ENCODE measurements around the gene F11R.
"Not testable (repeated sequence)": the region's sequence is repeated elsewhere in the genome, so short reads cannot be mapped to it uniquely, and the experiment has no call there.

Gene F11R

DNA sequence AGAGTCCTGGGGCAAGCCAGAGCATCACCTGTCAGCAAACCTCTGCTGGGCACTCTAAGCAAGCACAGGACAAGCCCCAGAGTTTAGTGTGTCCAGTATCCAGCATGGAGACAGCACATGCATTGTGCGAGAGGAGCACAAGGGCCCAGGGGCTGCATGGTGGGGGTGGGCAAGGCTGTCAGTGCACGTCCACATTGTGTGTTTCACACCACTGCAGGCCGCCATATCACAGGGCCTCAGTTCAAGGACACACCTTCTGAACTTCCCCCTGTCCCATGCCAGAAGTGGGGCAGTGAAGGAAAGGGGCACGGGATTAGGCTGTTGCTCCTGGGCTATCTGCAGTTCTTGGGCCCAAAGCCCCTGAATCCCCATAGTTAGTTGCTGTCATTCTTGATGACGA lies 18.6 kb upstream of the F11R start:
- no peak for DNase-seq

DNA sequence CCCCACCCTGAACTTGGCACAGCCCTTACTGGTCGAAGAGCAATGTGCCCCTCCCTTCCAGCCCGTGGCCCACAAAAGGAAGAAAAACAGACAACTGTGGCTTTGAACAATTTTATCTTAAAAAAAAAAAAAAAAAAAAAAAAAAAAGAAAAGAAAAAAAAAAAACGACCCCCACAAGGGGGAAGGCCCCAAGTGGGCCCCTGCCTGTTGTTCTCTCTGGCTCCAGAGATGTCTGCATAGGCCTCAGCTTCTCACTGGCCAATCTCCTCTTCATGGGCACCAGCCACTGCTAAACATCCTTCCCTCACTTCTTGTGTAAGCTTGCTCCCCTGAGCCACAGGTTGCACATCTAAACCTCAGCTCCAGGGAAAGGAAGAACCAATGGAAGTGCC lies 18.2 kb upstream of the F11R start:
- no peak for DNase-seq

DNA sequence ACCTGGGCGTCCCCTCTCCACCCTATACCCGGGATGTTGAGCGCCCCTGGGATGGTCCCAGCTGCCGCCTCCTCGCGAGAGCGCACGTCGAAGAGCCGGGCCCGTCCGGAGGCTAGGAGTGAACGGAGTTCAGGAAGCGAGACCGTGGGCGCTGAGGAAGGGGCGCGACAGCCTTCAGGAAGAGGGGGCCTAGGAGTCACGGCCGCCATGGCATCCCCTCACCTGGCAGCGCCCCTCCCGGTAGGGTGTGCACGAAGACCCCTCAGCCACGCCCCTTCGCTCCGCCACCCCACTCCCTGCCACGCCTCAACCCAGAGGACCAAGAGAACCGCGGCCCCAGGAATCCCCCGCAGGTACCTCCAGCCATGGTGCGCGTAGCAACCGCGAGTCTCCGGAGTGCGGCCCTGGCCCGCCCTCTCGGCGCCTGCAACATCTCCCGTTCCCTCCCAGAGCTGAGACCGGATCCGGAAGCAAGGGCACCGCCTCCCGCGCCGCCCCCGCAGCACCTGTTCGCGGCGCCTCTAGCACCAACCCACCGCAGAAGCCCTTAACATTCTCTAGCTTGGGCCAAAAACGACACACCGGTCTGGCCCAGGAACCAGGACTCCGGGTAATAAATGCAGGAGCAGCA lies 17.7 kb upstream of the F11R start, which contains the start of gene TSTD1:
Gene TSTD1 (minus strand): TSS at position 442 of the 631 bp plus-strand sequence. CDS start 75 bp downstream, at position 367.
- peak; percentile 85 for DNase-seq

DNA sequence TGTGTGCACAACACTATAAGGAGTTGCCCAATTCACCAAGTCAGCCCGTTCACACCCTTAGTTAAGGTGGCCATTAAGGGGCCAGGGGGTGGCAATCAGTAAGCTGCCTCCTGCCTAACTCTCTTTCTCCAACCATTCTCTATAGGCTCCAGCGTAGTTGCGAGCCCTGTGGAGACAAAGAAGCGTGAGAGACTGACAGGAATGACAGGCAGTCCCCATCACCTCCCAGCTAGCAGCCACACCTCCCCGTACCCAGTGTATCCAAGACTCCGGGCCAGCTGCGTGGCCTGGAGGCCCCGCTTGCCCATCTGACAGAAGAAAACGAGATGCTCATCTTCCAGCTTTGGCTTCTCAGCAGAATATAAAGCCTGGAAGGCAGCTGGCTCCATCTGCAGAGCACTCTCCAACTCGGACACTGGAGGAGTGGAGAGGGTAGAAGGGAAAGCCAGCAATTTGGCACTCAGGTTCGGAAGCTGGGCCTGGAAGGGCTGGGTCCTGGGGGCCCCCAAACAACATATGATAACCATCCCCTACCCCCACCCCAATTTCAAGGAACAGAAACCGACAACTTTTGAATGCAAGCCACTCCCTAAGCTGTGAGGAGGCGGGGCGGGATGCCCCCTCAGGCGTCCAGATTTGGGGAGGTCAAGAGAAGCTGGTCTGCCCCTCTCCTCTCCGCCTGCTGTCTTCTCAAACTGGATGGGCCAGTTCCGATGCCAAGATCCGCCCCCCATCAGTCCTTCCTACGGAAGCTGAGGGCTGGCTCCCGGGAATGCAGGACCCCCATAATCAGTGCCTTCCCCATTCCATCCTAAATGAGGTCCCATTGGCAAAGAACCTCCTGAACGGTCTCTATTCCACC lies 16.9 kb upstream of the F11R start:
- no peak for DNase-seq

DNA sequence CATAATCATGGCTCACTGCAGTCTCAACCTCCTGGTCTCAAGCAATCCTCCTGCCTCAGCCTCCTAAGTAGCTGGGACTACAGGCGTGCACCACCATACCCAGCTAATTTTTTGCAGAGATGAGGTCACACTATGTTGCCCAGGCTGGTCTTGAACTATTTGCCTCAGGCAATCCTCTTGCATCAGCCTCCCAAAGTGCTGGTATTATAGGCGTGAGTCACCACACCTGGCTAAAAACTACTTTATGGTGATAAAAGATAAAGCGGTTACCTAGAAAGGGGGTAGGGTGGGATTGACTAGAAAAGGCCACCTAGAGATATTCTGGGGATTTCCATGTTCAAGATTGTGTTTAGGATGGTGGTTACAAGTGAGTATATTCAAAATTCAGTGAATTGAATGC lies 12.8 kb upstream of the F11R start:
- no peak for DNase-seq

DNA sequence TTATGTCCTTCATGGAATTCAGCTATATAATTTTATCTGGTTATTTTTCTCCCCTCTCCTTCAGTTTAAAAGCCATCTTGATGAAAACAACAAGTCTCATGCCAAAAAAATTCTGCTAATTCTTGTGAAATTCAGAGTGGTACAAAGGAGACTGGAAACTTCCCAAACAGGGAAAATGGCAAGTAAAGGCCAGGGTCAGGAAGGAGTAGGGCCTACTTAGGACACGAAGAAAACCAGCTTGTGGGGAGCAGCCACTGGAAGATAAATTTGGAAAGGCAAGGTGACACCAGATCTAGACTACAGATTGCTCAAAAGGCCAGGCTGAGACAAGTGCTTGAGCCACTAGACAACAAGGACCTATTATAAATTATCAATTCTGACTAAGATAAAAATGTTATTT lies 11.5 kb upstream of the F11R start:
- no peak for DNase-seq

DNA sequence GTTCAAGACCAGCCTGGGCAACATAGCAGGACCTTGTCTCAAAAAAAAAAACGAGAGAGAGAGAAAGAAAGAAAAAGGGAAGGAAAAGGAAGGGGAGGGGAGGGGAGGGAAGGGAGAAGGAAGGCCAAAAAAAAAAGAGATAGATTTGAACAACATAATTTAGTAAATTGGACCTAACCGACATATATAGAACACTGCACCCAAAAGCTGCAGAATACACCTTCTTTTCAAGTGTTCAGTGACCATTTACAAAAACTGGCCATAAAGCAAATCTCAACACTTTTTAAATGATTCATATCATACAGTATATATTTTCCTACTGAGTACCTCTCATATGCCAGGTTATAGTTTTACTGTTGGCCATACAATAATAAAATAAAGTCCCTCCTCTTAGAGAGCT lies 10.9 kb upstream of the F11R start:
- no peak for DNase-seq

DNA sequence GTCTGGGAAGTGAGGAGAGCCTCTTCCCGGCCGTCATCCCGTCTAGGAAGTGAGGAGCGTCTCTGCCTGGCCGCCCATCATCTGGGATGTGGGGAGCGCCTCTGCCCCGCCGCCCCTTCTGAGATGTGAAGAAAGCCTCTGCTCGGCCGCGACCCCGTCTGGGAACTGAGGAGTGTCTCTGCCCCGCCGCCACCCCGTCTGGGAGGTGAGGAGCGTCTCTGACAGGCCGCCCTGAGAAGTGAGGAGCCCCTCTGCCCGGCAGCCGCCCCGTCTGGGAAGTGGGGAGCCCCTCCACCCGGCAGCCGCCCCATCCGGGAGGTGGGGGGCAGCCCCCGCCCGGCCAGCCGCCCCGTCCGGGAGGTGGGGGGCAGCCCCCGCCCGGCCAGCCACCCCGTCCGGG lies 8.5 kb upstream of the F11R start:
- not testable (repeated sequence) for DNase-seq

DNA sequence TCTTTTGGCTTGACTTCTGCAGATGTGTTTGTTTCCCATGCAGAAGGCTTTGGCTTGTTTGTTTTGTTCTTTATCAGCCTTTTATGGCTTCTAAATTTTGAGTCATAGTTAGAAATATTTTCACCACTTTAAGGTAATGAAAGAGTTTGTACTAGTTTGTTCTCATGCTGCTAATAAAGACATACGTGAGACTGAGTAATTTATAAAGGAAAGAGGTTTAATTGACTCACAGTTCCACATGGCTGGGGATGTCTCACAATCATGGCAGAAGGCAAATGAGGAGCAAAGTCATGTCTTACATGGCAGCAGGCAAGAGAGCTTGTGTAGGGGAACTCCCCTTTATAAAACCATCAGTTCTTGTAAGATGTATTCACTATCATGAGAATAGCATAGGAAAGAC lies 6.0 kb upstream of the F11R start:
- DNase-seq = not testable (repeated sequence)

DNA sequence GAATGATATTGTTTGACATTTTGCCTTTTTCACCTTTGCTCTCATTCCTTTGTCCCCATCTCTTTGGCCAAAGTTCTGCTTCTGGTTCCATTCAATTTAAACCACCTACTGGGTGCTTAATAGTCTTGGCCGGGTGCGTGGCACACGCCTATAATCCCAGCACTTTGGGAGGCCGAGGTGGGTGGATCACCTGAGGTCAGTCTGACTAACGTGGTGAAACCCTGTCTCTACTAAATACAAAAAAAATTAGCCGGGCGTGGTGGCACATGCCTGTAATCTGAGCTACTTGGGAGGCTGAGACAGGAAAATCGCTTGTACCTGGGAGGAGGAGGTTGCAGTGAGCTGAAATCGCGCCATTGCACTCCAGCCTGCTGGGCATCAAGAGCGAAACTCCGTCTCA lies 1.5 kb upstream of the F11R start:
- DNase-seq = not testable (repeated sequence)

DNA sequence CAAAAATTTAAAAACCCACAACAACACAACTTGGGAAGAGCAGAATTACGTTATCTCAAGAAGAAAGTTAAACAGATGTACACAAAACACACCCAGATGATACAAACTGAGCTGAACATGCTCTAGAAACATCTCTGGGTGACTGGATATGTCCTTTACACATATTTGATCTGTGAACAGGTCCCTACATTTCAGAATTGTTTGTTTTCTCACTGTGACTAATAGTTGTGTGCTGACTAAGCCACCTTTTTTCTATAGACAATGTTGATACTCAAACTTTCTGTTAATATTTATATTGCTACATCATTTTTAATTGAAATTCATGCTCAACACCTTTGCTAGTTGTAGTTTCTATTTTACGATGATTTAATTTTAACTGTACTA lies 1.0 kb upstream of the F11R start:
- no peak for DNase-seq

DNA sequence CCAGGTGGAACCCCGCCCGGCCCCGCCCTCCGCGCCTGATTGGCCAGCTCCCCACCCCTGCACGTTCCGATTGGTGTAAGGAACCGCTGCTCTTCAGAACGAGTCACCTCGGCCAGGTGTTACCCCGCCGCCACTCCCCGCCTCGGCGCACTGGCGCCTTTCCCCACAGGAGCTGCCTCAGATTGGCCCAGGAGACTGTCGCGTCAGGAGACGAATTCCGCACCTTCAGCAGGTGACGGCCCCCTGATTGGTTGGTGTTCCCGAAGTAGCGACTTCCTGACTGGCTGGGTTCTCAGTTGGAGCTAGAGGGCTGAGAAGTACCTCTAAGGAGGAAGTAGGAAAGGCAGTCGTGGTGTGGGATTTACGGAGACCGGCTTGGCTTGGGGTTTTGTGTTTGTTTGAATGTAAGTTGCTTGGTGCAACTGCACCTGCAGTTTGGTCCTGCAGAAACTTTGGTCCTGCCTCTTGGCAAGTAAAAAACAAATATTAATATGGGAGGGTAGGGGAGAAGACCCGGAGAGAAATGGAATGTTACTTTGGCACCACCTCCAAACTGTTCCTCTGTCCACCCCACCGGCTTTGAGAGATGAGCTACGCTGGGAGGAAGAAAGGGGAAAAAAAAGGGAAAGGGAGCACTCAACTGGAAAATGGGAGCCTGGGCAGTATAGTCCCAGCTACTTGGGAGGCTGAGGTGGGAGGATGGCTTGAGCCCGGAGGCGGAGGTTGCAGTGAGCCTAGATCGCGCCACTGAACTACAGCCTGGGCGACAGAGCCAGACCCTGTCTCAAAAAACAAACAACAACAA lies 415 bp upstream of the F11R start:
- peak; percentile 76 for DNase-seq

DNA sequence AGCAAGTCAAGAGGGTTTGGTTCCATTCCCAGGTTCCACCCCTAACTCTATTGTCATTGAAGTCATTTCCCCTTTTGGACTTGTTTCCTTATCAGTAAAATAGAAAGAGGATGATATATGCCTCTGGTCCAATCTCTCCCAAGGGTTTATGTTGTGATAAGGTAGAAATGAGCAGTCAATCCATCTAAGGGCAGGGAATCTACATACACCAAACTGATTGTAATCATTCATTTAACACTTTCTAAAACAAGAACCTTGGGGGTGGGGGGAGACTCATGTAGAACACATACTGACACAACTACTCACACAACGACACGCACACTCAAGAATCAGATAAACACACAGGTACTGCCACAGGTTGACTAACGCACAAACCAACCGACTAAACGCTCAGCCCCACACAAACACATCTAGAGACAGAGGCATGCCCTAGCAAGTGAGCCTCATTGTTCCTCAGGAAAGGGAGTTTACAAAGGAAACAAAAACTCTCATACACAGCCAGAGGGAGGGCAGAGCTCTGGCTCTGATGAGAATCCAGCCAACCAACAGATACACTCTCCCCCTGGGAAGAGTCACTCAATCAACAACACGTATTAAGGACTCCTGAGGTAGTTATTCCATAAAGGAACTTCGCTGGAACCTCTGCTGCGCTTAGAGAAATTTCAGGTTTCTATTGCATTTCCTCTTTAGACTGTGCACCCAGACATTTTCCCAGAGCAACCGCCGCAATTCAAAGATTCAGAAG lies 1.0 kb downstream of the F11R start:
- DNase-seq = no peak

DNA sequence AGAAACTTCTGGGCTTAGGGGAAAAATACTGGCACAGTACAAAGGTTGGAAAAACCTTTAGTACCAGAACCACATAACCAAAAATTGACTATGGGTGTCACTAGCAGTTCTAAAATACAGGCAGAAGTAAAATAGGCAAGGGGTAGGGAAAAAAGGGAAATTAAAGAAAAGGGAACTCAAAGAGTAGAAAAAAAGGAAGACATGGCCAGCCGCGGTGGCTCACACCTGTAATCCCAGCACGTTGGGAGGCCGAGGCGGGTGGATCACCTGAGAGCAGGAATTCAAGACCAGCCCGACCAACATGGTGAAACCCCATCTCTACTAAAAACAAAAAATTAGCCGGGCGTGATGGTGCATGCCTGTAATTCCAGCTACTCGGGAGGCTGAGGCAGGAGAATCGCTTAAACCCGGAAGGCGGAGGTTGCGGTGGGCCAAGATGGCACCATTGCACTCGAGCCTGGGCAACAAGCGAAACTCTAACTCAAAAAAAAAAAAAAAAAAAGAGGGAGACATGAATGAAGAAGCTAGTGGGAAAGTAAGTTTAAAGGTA lies 1.8 kb downstream of the F11R start:
- DNase-seq = not testable (repeated sequence)

DNA sequence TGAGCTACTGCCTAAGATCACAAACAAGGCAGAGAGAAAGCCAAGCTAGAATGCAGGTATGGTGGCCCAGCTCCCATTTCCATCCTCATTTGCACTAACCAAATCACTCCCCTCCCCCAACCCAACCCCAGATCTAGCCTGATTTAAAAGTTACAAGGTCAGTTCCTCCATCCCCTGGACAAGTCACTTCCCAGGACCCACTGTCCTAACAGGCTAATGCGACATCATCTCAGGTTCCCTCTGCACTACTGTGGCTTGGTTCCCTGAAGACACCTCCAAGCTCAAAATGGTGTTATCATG lies 2.4 kb downstream of the F11R start:
- no peak for DNase-seq

DNA sequence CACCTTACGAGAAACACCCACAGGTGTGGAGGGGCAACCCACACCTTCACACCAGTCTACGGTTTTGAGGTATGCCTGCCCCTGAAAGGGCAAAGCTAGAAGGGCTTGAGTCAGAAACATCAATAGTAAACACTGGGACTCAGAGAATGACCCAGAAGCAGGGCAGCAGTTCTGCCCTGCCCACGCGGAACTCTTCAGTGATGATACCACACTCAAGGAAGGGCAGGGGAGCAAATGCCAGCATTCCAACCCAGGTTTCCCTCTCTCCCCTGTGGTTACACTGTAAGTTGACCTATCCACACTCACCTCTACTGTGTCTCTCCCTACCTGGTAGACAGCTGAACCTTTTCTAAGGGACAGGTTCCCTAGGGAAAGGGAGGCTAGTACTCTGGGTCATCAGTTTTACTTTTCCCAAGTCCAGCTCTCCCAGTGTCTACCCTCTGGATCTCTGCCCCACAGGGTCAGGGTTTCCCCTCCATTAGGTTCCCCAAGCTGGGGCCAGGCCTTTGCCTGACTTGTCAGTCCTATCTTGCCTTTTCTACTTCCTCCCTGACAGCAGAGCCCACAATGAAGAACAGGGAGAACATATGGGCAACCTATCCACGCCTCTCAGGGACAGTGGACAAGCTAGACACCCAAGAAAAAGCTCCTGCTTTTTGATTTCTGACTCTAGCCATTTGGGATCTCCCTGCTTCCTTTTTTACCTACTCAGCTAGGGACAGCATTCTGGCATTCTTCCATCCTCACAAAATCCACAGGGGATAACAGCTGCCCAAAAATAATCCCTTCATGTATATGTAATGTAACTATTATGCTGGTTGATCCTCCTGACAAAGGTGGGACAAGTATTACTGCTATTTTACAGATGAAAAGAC lies 3.0 kb downstream of the F11R start:
- no peak for DNase-seq

DNA sequence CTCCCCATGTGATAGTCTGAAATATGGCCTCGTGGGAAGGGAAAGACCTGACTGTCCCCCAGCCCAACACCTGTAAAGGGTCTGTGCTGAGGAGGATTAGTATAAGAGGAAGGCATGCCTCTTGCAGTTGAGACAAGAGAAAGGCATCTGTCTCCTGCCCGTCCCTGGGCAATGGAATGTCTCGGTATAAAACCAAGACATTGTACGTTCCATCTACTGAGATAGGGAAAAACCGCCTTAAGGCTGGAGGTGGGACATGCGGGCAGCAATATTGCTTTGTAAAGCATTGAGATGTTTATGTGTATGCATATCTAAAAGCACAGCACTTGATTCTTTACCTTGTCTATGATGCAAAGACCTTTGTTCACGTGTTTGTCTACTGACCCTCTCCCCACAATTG lies 3.8 kb downstream of the F11R start:
- not testable (repeated sequence) for DNase-seq

DNA sequence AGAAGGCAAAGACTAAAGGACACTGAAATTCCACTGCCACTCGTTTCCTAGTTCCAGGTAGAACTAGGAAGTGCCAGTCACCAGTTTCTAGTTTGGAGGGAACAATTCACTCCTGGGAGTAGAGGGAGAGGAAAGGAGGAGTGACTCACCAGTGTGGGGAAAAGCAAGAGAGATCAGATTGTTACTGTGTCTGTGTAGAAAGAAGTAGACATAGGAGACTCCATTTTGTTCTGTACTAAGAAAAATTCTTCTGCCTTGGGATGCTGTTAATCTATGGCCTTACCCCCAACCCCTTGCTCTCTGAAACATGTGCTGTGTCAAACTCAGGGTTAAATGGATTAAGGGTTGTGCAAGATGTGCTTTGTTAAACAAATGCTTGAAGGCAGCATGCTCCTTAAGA lies 4.3 kb downstream of the F11R start:
- not testable (repeated sequence) for DNase-seq

DNA sequence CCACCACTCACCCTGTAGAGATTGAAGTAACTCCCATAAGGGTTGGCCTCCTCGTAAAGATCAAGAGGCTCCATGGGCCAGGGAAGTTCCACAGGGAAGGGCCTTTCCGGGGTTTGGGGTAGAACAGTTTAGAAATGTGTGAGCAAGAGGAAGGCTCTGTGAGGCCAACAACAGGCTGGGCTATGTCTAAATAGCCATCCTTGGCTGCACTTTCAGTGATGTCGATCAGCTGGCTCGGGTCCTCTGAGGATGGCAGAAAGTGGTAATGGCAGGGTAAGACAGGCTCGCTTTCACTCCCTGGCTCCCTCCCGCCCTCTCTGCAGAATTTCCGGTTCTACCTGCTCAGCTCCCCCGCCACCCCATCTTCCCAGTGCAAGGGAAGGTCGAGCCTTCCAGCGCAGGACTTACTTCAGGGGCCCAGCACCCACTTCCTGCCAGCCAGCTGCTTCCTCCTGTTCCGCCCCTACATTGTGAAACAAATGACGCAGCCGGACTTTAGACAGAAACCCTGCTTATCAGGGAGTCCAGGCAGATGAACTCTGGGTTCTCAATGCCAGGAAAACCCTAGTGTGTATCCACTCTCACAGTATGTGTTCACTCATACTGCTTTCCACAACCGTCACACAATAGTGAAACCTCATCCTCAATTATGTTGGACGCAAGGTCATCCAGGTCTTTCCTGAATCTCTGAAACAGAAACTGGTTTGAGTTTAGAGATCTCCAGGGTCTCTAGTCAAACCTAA lies 7.3 kb downstream of the F11R start:
- DNase-seq = peak; percentile 59

DNA sequence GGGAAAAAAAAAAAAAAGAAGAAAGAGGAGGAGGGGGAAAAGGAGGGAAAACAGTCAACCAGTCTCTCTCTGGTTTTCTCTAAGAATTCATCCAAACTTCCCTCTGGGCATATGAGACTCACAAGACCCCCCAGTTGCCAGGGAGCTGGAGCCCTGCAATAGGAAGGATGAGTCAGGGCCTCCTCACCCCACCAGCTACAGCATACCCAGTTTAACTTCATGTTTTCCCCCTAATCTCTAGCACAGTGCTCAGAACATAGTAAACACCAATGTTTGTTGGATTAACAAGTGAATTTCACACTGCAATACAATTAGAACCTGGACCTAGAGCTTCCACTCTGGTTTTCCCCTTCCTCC lies 7.8 kb downstream of the F11R start:
- DNase-seq = no peak

DNA sequence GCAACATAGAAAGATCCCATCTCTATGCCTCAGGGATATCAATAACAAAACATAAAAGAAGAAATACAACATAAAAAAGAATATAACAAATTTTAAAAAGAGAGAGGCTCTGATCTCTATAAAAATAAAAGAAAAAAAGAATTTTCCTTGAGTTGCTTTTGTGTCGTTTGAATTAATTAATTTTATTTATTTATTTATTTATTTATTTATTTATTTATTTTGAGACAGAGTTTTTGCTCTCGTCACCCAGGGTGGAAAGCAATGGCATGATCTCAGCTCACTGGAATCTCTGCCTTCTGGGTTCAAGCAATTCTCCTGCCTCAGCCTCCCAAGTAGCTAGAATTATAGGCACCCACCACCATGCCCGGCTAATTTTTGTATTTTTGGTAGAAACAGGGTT lies 8.5 kb downstream of the F11R start:
- no peak for DNase-seq
